SK-N-SH (cell line): ENCODE results near the gene PLEKHG2. TPM values are rescaled to one million over a fixed set of nuclear protein-coding genes. Genes with fewer than 3 reads are reported as not detected.

Experiments used
- CTCF ChIA-PET: fragments of 300-600, 350-600 bp; formaldehyde crosslinking; extraction: SDS; loops from one replicate; lab custom pipeline; 2021; lab: Yijun Ruan, JAX
- POLR2A ChIA-PET: fragments of 350-600 bp; sonication (Branson Sonifier 250); formaldehyde crosslinking; extraction: SDS; loops from one replicate; lab custom pipeline; 2020; ENCODE audit warnings: antibody characterized with exemption, inconsistent platforms; lab: Yijun Ruan, JAX
- DNase-seq: peaks from one replicate; pipeline ENCODE4 v3.0.0; 2012
- H2AFZ ChIP-seq: fragments of 200-600 bp; sonication (generic); 2 replicates; pipeline ENCODE4 v1.8.1; 2016; ENCODE audit warnings: antibody characterized with exemption, mild to moderate bottlenecking, low read depth
- H3F3A ChIP-seq: fragments of 200-600 bp; sonication (generic); replicated peaks from 2 replicates; pipeline ENCODE3; 2016; ENCODE audit warnings: antibody characterized with exemption, mild to moderate bottlenecking; ENCODE audit not compliant: insufficient read depth
- H3K27ac ChIP-seq, 2 experiments: fragments of 200-500 bp in 1 of 2; fragments of 200-600 bp in 1 of 2; sonication (Bioruptor generic) in 1 of 2; sonication (generic), shearing (Covaris generic) in 1 of 2; 2 replicates each; pipeline versions ENCODE4 v1.5.1 to v1.6.1; 2014 to 2016; ENCODE audit warnings: low read depth in 2 of 2, inconsistent platforms in 1 of 2, low read length in 1 of 2, mild to moderate bottlenecking in 1 of 2, mixed read lengths in 1 of 2
- H3K27me3 ChIP-seq: fragments of 200-600 bp; sonication (generic), shearing (Covaris generic); 2 replicates; pipeline ENCODE4 v1.6.1; 2016; ENCODE audit warnings: mixed run types; ENCODE audit not compliant: insufficient read depth
- H3K36me3 ChIP-seq, 2 experiments: fragments of 200-500 bp in 1 of 2; fragments of 200-600 bp in 1 of 2; sonication (Bioruptor generic) in 1 of 2; sonication (generic) in 1 of 2; replicated peaks in 1 of 2; 2 replicates each; pipeline versions ENCODE3 to v1.5.1; 2014 to 2016; ENCODE audit warnings: low read length in 1 of 2, mild to moderate bottlenecking in 1 of 2; ENCODE audit not compliant: insufficient read depth in 2 of 2, control insufficient read depth in 1 of 2
- H3K4me1 ChIP-seq, 2 experiments: fragments of 200-500 bp in 1 of 2; fragments of 200-600 bp in 1 of 2; sonication (Bioruptor generic) in 1 of 2; sonication (generic), shearing (Covaris generic) in 1 of 2; 2 replicates each; pipeline versions ENCODE4 v1.5.1 to v1.6.1; 2014 to 2016; ENCODE audit warnings: low read depth in 1 of 2, low read length in 1 of 2, mixed run types in 1 of 2; ENCODE audit not compliant: insufficient read depth in 2 of 2, control insufficient read depth in 1 of 2
- H3K4me2 ChIP-seq: fragments of 200-600 bp; sonication (generic), shearing (Covaris generic); 2 replicates; pipeline ENCODE4 v1.6.1; 2017; ENCODE audit warnings: mixed run types
- H3K4me3 ChIP-seq, 2 experiments: fragments of 200-500 bp in 1 of 2; fragments of 200-600 bp in 1 of 2; sonication (Bioruptor generic) in 1 of 2; sonication (generic), shearing (Covaris generic) in 1 of 2; 2 replicates each; pipeline versions ENCODE4 v1.5.1 to v1.8.1; 2014 to 2016; ENCODE audit warnings: low read depth in 2 of 2, inconsistent platforms in 1 of 2, low read length in 1 of 2, mild to moderate bottlenecking in 1 of 2, mixed read lengths in 1 of 2, moderate library complexity in 1 of 2
- H3K79me2 ChIP-seq: fragments of 200-600 bp; sonication (generic); 2 replicates; pipeline ENCODE4 v1.8.1; 2017; ENCODE audit warnings: mild to moderate bottlenecking; ENCODE audit not compliant: insufficient read depth
- H3K9ac ChIP-seq: fragments of 200-600 bp; sonication (generic); 2 replicates; pipeline ENCODE4 v1.6.1; 2017; ENCODE audit warnings: mixed run types
- H3K9me2 ChIP-seq: fragments of 200-600 bp; sonication (generic); 2 replicates; pipeline ENCODE4 v1.6.1; 2017; ENCODE audit warnings: mixed run types
- H3K9me3 ChIP-seq: fragments of 200-600 bp; sonication (generic); 2 replicates; pipeline ENCODE4 v1.6.1; 2017; ENCODE audit warnings: mixed run types, mild to moderate bottlenecking, moderate library complexity
- H4K20me1 ChIP-seq: fragments of 200-600 bp; sonication (generic); 2 replicates; pipeline ENCODE4 v1.6.1; 2017; ENCODE audit warnings: mild to moderate bottlenecking, mixed run types; ENCODE audit not compliant: insufficient read depth
- CTCF ChIP-seq: fragments of 200-600 bp; sonication (generic); IDR thresholded peaks from 2 replicates; pipeline ENCODE4 v1.6.1; 2017; ENCODE audit warnings: antibody characterized with exemption, mild to moderate bottlenecking, moderate library complexity
- FOXJ3 ChIP-seq: sonication (generic); formaldehyde crosslinking; IDR thresholded peaks from 2 replicates; pipeline ENCODE4 v1.5.1; 2020; ENCODE audit warnings: mild to moderate bottlenecking, missing genetic modification reagents
- FOXM1 ChIP-seq: IDR thresholded peaks from 2 replicates; pipeline ENCODE4 v1.4.0; 2012; ENCODE audit warnings: low read depth, mild to moderate bottlenecking
- JUND ChIP-seq: IDR thresholded peaks from 2 replicates; pipeline ENCODE4 v1.4.0; 2012
- MEF2A ChIP-seq: IDR thresholded peaks from 2 replicates; pipeline ENCODE4 v1.4.0; 2012; ENCODE audit warnings: low read depth, borderline replicate concordance
- MXI1 ChIP-seq: IDR thresholded peaks from 2 replicates; pipeline ENCODE4 v1.6.1; 2012; ENCODE audit warnings: mild to moderate bottlenecking, low read depth, low read length, improper control_type of control experiment
- PBX3 ChIP-seq: IDR thresholded peaks from 2 replicates; pipeline ENCODE4; 2012
- POLR2AphosphoS5 ChIP-seq: IDR thresholded peaks from 2 replicates; pipeline ENCODE4 v1.6.1; 2012; ENCODE audit warnings: low read depth, low read length
- RCOR1 ChIP-seq: fragments of 150-350 bp; IDR thresholded peaks from 2 replicates; pipeline ENCODE4 v1.6.1; 2017; ENCODE audit warnings: antibody characterized with exemption, low read length
- REST ChIP-seq: IDR thresholded peaks from 2 replicates; pipeline ENCODE4 v1.6.1; 2012; ENCODE audit warnings: mild to moderate bottlenecking, low read depth, low read length, moderate library complexity
- RFX5 ChIP-seq: IDR thresholded peaks from 2 replicates; pipeline ENCODE4 v1.6.1; 2012; ENCODE audit warnings: mild to moderate bottlenecking, improper control_type of control experiment, low read length
- RXRA ChIP-seq: IDR thresholded peaks from 2 replicates; pipeline ENCODE4 v1.4.0; 2012; ENCODE audit warnings: low read depth, mild to moderate bottlenecking, borderline replicate concordance
- SIN3A ChIP-seq: IDR thresholded peaks from 2 replicates; pipeline ENCODE4 v1.6.1; 2012; ENCODE audit warnings: low read depth, mild to moderate bottlenecking, low read length, moderate library complexity, borderline replicate concordance
- SMC3 ChIP-seq: IDR thresholded peaks from 2 replicates; pipeline ENCODE4 v1.6.1; 2012; ENCODE audit warnings: low read depth, low read length, improper control_type of control experiment
- TAF1 ChIP-seq: IDR thresholded peaks from 2 replicates; pipeline ENCODE4 v1.6.1; 2012; ENCODE audit warnings: low read depth, mild to moderate bottlenecking, low read length, moderate library complexity, borderline replicate concordance
- TEAD4 ChIP-seq: IDR thresholded peaks from 2 replicates; pipeline ENCODE4 v1.4.0; 2012; ENCODE audit warnings: mild to moderate bottlenecking, borderline replicate concordance; ENCODE audit not compliant: insufficient read depth
- USF1 ChIP-seq: IDR thresholded peaks from 2 replicates; pipeline ENCODE4 v1.4.0; 2012; ENCODE audit warnings: low read depth, borderline replicate concordance
- YY1 ChIP-seq: IDR thresholded peaks from 2 replicates; pipeline ENCODE4 v1.4.0; 2012; ENCODE audit warnings: low read depth, mild to moderate bottlenecking
- WGBS: methylation state at CpG from one replicate; pipeline ENCODE4 v1.1.6; 2017; ENCODE audit warnings: low lambda C conversion rate; 5-methylcytosine and 5-hydroxymethylcytosine counted together
- polyA plus RNA-seq, 3 experiments: library from polyadenylated mRNA; depleted of rRNA; stranded (reverse); fragments of >200 nt; gene quantifications; 2 replicates each; pipeline ENCODE4 v1.2.3, GENCODE V29; 2012

PLEKHG2 gene
- polyA plus RNA-seq, 1 of the 3 experiments (the other 2 are of a cell fraction): 13.6 TPM

GRCh38 chr19:39385629-39386411, 26.6 kb upstream of the PLEKHG2 start (continued):
- TF ChIP-seq MEF2A: no peak

- Histone ChIP-seq H3K4me3 (no peak overlapping the region), H3K9ac (no peak overlapping the region), H2AFZ (no peak overlapping the region), H3K4me1 (peaks cover 5 to 11% of the 10 kb centered on the region in 2 experiments; a peak in 2 of 4 replicates), H4K20me1 (no peaks in the 10 kb centered on the region), H3K27ac (no peak overlapping the region), H3K36me3 (peaks cover 34 to 66% of the 10 kb centered on the region in 2 experiments), H3K4me2 (no peak overlapping the region)
- CTCF ChIA-PET: interaction anchor here (1.1 kb wide), 1 partner anchor 25 kb away, joined by 3 read pairs; no protein-coding TSS in a partner anchor
- WGBS: 92% methylated on average over 7 of the region's 7 CpGs
- no peak for TF ChIP-seq SMC3
- no peak for TF ChIP-seq FOXJ3
- no peak for TF ChIP-seq POLR2AphosphoS5
- TF ChIP-seq TEAD4: no peak
- no peak for TF ChIP-seq RFX5
- no peak for TF ChIP-seq FOXM1
- no peak for TF ChIP-seq RXRA
- TF ChIP-seq MXI1: no peak
- TF ChIP-seq RCOR1: no peak
- no peak for TF ChIP-seq CTCF
- TF ChIP-seq REST: no peak
- TF ChIP-seq JUND: no peak
- TF ChIP-seq PBX3: no peak
- TF ChIP-seq USF1: no peak
- TF ChIP-seq TAF1: no peak
- TF ChIP-seq YY1: no peak
- TF ChIP-seq SIN3A: no peak
- TF ChIP-seq, all 33 proteins: peak for 0
- POLR2A ChIA-PET: no interaction called here
- no peaks in the 10 kb centered on the region for H3K27me3 ChIP-seq
- H3K79me2 ChIP-seq: peaks cover 19% of the 10 kb centered on the region; the same call in 1 of the 2 replicates
- H3K9me2 ChIP-seq: no peaks in the 10 kb centered on the region
- DNase-seq: no peak
- peaks cover 17% of the 10 kb centered on the region for H3F3A ChIP-seq
- no peaks in the 10 kb centered on the region for H3K9me3 ChIP-seq
These were observed 25.9 kb upstream of the PLEKHG2 start for GRCh38 chr19:39386557-39386956.
